HG03066 (cell line): ENCODE measurements around the gene AGL.
A peak's percentile ranks its signal among the peaks of the same experiment; 100 is the strongest.
"Not testable (repeated sequence)": the region's sequence is repeated elsewhere in the genome, so short reads cannot be mapped to it uniquely, and the experiment has no call there.

Experiments
- ATAC-seq: cut with Tn5 transposase; IDR thresholded peaks from one replicate; pipeline ENCODE4 v1.9.1; 2021; ENCODE audit warnings: low read depth; ENCODE audit not compliant: unreplicated experiment

AGL gene

DNA sequence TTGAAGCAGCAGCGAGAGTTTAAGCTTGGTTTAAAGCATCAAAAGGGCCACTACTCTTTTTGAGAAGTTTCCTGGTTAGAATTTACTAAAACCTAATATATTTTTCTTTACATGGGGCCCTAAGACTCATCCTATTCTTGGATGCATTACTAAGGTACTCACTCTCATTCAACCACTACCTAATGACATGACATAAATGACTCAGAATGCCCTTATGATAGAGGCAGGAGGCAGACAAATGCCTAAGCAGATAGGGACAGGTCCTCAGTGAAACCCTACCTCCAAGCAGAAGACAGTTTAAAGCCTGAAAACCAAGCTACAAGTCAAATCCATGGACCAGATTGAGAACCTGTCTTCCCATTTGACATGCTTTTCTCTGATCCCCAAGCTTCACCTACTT, 85.4 kb downstream of the AGL start:
- no peak for ATAC-seq

- ATAC-seq = no peak
Observed at GRCh38 chr1:99936071-99936470, 85.9 kb downstream of the AGL start.

DNA sequence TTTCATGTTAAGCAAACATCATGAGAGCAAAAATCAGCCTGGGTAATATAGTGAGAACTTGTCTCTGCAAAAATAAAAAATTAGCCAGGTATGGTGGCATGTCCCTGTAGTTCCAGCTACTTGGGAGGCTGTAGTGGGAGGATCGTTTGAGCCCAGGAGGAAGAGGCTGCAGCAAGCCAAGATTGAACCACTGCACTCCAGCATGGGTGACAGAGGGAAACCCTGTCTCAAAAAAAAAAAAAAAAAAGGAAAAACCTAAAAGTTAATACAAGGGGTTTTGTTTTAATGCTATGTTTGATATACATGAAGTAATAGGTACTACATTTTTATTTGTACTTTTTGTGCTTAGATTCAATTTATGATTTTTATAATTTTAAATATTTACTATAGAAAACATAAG, 92.6 kb downstream of the AGL start:
- ATAC-seq = no peak

GRCh38 chr1:99943223-99943794, 93.1 kb downstream of the AGL start:
- ATAC-seq = no peak

- no peak for ATAC-seq
Observed at GRCh38 chr1:99944192-99944591, 94.0 kb downstream of the AGL start.

- no peak for ATAC-seq
Observed at GRCh38 chr1:99945174-99945573, 95.0 kb downstream of the AGL start.

DNA sequence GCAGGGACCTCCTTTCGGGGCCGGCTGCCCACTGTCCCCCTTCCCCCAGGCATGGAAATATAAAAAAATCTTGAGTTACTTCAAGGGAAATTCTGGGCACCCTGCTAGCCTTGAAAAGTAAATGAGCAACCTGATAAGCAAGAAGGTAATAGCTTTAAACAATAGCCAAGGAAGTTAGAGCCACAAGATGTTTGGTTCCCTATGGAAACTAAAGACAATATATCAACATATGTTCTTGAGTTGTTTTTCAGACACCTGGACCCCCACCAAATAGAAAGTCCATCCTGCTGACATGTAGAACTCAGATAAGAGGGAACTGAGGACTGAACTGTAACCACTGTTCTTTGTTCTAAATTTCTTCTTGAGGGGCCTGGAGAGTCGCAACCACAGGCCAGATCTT, 100.3 kb downstream of the AGL start:
- ATAC-seq = no peak

- no peak for ATAC-seq
Observed at GRCh38 chr1:99952522-99952921, 102.4 kb downstream of the AGL start.

DNA sequence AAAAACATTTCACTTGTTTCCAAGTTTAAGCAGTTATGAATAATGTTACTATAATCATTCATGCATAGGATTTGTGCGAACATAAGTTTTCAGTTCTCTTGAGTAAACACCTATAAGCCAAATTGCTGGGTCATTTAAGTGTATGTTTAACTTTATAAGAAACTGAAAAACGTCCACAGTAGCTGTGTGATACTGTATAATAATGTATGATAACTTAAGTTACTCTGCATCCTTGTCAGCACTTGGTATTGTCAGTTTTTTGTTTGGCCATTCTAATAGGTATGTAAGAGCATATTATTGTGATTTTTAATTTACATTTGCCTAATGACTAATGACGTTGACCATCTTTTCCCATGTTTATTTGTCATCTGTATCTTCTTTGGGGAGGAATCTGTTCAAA, 105.2 kb downstream of the AGL start:
- no peak for ATAC-seq

GRCh38 chr1:99956755-99957154, 106.6 kb downstream of the AGL start:
- ATAC-seq = no peak

DNA sequence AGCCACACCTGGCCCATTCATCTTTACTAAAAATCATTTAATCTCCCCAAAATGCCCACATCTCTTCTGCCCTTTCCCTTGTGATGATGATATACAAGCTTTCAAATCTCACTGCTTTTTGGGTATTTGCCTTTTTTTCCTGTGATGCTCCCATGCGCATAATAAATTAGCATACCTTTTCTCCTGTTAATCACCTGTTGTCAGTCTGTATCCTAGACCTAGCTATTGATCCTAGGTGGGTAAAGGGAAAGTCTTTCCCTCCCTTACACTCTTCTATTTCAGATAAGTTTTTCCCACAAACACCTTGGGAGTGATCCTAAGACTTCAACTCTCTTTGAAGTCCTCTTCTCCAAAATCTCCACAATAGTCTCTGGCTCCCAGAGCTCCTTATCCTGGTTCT, 107.7 kb downstream of the AGL start:
- no peak for ATAC-seq

- ATAC-seq = not testable (repeated sequence)
Observed at GRCh38 chr1:99959189-99959705, 109.1 kb downstream of the AGL start.

DNA sequence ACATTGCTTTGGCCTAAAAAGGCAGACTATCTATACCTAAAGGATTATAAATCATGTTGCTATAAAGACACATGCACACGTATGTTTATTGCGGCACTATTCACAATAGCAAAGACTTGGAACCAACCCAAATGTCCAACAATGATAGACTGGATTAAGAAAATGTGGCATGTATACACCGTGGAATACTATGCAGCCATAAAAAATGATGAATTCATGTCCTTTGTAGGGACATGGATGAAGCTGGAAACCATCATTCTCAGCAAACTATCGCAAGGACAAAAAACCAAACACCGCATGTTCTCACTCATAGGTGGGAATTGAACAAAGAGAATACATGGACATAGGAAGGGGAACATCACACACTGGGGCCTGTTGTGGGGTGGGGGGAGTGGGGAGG, 110.1 kb downstream of the AGL start:
- not testable (repeated sequence) for ATAC-seq

- ATAC-seq = no peak
Observed at GRCh38 chr1:99963041-99963795, 113.1 kb downstream of the AGL start.

GRCh38 chr1:99964806-99965205, 114.6 kb downstream of the AGL start:
- ATAC-seq = no peak

GRCh38 chr1:99965646-99966375, 115.7 kb downstream of the AGL start:
- no peak for ATAC-seq

DNA sequence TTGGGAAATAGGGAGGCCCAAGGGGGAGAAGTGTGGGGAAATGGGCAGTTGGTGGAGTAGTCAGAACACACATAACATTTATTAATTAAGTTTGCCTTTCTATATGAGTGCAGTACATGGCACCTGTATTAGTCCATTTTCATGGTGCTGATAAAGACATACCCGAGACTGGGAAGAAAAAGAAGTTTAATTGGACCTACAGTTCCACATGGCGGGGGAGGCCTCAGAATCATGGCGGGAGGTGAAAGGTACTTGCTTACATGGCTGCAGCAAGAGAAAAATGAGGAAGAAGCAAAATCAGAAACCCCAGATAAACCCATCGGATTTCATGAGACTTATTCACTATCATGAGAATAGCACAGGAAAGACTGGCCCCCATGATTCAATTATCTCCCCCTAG, 118.1 kb downstream of the AGL start:
- ATAC-seq = no peak

- peak; percentile 13 for ATAC-seq
Observed at GRCh38 chr1:99969260-99969728, 119.1 kb downstream of the AGL start.

- ATAC-seq = peak; percentile 89
Observed at GRCh38 chr1:99969729-99970621, 119.8 kb downstream of the AGL start, which contains the start of gene SLC35A3. TSS of gene SLC35A3 (plus strand) at chr1:99969996. CDS start at chr1:99993555, 23,559 bp downstream.

- no peak for ATAC-seq
Observed at GRCh38 chr1:99970713-99971255, 120.6 kb downstream of the AGL start.
